A673 (cell line): ENCODE results near the gene C20orf173.

Experiments
- EZH2 ChIP-seq: fragments of 200-600 bp; sonication (generic); IDR thresholded peaks from 2 replicates; pipeline ENCODE4 v1.6.1; 2017; ENCODE audit warnings: borderline replicate concordance, low read depth, mild to moderate bottlenecking, mixed read lengths, antibody characterized with exemption, low read length; ENCODE audit not compliant: poor library complexity, severe bottlenecking
- TF ChIP-seq, protein P1 (sequence below): fragments of 300-800, 200-600 bp; sonication (generic); conservative IDR thresholded peaks from 2 replicates; pipeline ENCODE4 v1.5.1; 2017; ENCODE audit warnings: low read depth, mild to moderate bottlenecking, antibody characterized with exemption, low read length, moderate library complexity, mixed read lengths

DNA sequence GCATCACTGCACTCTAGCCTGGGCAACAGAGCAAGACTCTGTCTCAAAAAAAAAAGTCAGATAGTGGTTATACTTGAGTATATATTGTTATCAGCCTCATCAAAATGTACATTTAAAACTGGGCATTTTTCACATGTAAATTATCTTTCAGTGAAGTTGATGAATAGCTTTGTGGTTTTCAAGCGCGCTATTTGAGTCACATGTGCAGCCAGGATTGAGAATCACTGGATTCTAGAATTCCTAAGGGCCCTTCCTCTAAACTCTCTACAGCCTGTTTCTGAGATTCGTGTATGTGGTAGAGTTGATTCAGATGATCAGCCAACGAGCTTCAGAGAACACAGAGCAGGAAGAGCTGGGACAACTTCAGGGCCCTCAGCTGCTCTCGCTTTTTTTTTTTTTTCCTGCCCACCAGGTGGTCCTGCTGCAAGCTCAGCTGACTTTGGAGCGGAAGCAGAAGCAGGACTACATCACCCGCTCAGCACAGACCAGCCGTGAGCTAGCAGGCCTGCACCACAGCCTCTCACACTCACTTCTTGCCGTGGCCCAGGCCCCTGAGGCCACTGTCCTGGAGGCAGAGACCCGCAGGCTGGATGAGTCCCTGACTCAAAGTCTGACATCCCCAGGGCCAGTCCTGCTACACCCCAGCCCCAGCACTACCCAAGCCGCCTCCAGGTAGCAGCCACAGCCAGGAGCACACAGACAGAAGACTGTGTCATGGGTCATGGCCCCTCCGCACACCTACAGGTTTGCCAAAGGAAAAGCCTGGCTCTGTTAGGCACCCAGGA lies 18.3 kb downstream of the C20orf173 start:
- TF ChIP-seq, protein P1, sequence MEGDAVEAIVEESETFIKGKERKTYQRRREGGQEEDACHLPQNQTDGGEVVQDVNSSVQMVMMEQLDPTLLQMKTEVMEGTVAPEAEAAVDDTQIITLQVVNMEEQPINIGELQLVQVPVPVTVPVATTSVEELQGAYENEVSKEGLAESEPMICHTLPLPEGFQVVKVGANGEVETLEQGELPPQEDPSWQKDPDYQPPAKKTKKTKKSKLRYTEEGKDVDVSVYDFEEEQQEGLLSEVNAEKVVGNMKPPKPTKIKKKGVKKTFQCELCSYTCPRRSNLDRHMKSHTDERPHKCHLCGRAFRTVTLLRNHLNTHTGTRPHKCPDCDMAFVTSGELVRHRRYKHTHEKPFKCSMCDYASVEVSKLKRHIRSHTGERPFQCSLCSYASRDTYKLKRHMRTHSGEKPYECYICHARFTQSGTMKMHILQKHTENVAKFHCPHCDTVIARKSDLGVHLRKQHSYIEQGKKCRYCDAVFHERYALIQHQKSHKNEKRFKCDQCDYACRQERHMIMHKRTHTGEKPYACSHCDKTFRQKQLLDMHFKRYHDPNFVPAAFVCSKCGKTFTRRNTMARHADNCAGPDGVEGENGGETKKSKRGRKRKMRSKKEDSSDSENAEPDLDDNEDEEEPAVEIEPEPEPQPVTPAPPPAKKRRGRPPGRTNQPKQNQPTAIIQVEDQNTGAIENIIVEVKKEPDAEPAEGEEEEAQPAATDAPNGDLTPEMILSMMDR = no peak
- TF ChIP-seq EZH2 = no peak
